ENCODE data around the gene PLEKHA7.

The PLEKHA7 gene

DNA sequence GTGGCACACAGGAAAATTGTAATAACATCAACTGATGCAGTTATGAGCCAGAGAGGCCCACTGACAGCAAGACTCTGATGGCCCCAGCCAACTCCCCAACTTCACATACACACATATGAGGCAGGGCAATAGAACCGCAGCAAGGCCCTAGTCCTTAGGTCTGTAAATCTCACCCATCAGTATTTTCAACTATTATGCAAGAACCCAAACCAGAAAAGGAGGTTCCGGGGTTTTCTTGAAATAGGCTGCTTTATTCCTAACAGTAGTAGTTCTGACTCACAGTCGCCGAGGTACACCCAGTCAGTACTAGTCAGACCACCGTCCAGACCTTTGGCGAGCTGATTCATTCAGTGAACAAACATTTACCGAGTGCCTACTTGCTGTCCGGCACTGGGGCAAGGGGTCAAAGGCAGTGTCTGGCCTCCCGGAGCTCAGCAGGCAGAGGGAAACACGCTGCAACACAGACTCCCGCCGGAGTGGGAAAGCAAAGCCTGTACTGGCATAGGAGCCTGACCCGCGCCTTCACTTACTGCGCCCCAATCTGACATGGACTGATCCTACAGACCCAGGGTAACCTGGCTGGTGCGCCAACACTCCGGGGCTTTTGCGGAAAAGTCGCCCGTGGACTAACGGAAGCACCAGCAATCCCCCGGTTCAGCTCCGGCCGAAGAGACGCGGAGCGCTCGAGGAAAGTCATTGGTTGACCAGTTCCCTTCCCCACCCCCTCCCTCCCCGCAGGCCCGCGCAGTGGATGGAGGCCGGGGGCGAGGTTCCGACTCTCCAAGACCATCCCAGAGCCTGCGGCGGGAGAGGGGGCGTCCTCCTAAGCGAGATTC is 1.3 kb downstream of the PLEKHA7 start:
- TF ChIP-seq SNAI2 (CRISPR knock-in tag; IDR thresholded peaks at IDR 0.05) = no peak
- TF ChIP-seq, protein P1, sequence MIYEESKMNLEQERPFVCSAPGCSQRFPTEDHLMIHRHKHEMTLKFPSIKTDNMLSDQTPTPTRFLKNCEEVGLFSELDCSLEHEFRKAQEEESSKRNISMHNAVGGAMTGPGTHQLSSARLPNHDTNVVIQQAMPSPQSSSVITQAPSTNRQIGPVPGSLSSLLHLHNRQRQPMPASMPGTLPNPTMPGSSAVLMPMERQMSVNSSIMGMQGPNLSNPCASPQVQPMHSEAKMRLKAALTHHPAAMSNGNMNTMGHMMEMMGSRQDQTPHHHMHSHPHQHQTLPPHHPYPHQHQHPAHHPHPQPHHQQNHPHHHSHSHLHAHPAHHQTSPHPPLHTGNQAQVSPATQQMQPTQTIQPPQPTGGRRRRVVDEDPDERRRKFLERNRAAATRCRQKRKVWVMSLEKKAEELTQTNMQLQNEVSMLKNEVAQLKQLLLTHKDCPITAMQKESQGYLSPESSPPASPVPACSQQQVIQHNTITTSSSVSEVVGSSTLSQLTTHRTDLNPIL (CRISPR knock-in tag; IDR thresholded peaks at IDR 0.05; ENCODE audit: low read depth) = no peak
- TF ChIP-seq ZNF565 (CRISPR knock-in tag; conservative IDR thresholded peaks at IDR 0.05; ENCODE audit: low read depth) = no peak
- TF ChIP-seq ZFP3 (CRISPR knock-in tag; IDR thresholded peaks at IDR 0.05) = no peak
- TF ChIP-seq ESRRG (CRISPR knock-in tag; IDR thresholded peaks at IDR 0.05) = no peak
- TF ChIP-seq, protein P2, sequence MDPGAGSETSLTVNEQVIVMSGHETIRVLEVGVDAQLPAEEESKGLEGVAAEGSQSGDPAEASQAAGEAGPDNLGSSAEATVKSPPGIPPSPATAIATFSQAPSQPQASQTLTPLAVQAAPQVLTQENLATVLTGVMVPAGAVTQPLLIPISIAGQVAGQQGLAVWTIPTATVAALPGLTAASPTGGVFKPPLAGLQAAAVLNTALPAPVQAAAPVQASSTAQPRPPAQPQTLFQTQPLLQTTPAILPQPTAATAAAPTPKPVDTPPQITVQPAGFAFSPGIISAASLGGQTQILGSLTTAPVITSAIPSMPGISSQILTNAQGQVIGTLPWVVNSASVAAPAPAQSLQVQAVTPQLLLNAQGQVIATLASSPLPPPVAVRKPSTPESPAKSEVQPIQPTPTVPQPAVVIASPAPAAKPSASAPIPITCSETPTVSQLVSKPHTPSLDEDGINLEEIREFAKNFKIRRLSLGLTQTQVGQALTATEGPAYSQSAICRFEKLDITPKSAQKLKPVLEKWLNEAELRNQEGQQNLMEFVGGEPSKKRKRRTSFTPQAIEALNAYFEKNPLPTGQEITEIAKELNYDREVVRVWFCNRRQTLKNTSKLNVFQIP (CRISPR knock-in tag; IDR thresholded peaks at IDR 0.05; ENCODE audit: borderline replicate concordance, low read depth) = no peak
- no peak for TF ChIP-seq TOX (CRISPR knock-in tag; IDR thresholded peaks at IDR 0.05; ENCODE audit: borderline replicate concordance)
- TF ChIP-seq, protein P3, sequence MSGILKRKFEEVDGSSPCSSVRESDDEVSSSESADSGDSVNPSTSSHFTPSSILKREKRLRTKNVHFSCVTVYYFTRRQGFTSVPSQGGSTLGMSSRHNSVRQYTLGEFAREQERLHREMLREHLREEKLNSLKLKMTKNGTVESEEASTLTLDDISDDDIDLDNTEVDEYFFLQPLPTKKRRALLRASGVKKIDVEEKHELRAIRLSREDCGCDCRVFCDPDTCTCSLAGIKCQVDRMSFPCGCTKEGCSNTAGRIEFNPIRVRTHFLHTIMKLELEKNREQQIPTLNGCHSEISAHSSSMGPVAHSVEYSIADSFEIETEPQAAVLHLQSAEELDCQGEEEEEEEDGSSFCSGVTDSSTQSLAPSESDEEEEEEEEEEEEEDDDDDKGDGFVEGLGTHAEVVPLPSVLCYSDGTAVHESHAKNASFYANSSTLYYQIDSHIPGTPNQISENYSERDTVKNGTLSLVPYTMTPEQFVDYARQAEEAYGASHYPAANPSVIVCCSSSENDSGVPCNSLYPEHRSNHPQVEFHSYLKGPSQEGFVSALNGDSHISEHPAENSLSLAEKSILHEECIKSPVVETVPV (CRISPR knock-in tag; IDR thresholded peaks at IDR 0.05) = no peak
- ATAC-seq = no peak

DNA sequence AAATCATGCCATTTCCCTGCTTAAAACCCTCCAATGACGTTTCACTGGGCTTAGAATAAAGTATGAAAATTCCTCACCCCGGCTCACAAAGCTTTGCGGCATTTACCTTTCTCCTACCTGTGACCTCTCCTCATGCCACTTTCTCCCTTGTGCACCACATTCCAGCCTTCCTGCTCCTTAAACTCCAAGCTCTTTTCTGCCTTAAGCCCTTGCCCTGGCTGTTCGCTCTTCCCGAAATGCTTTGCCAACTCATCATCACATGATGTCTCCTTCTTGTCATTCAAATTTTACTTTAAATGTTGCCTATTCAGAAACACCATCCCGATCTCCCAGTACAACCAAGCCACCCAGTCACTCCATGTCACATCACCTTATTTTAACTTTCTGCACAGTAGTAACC is 2.0 kb downstream of the PLEKHA7 start:
- no peak for ATAC-seq
- no peak for TF ChIP-seq OSR1 (CRISPR knock-in tag; IDR thresholded peaks at IDR 0.05)
- TF ChIP-seq TCF4 (CRISPR knock-in tag; IDR thresholded peaks at IDR 0.05; ENCODE audit: borderline replicate concordance) = no peak
- no peak for TF ChIP-seq ZNF70 (CRISPR knock-in tag; IDR thresholded peaks at IDR 0.05)
- no peak for TF ChIP-seq ZFP3 (CRISPR knock-in tag; IDR thresholded peaks at IDR 0.05)
- no peak for TF ChIP-seq CSDC2 (CRISPR knock-in tag; IDR thresholded peaks at IDR 0.05)
- TF ChIP-seq GLIS3 (CRISPR knock-in tag; IDR thresholded peaks at IDR 0.05) = no peak
- TF ChIP-seq, protein P2 (CRISPR knock-in tag; IDR thresholded peaks at IDR 0.05; ENCODE audit: borderline replicate concordance, low read depth) = no peak
- TF ChIP-seq, protein P4, sequence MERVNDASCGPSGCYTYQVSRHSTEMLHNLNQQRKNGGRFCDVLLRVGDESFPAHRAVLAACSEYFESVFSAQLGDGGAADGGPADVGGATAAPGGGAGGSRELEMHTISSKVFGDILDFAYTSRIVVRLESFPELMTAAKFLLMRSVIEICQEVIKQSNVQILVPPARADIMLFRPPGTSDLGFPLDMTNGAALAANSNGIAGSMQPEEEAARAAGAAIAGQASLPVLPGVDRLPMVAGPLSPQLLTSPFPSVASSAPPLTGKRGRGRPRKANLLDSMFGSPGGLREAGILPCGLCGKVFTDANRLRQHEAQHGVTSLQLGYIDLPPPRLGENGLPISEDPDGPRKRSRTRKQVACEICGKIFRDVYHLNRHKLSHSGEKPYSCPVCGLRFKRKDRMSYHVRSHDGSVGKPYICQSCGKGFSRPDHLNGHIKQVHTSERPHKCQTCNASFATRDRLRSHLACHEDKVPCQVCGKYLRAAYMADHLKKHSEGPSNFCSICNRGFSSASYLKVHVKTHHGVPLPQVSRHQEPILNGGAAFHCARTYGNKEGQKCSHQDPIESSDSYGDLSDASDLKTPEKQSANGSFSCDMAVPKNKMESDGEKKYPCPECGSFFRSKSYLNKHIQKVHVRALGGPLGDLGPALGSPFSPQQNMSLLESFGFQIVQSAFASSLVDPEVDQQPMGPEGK (CRISPR knock-in tag; IDR thresholded peaks at IDR 0.05; ENCODE audit: borderline replicate concordance) = no peak
- TF ChIP-seq, protein P5, sequence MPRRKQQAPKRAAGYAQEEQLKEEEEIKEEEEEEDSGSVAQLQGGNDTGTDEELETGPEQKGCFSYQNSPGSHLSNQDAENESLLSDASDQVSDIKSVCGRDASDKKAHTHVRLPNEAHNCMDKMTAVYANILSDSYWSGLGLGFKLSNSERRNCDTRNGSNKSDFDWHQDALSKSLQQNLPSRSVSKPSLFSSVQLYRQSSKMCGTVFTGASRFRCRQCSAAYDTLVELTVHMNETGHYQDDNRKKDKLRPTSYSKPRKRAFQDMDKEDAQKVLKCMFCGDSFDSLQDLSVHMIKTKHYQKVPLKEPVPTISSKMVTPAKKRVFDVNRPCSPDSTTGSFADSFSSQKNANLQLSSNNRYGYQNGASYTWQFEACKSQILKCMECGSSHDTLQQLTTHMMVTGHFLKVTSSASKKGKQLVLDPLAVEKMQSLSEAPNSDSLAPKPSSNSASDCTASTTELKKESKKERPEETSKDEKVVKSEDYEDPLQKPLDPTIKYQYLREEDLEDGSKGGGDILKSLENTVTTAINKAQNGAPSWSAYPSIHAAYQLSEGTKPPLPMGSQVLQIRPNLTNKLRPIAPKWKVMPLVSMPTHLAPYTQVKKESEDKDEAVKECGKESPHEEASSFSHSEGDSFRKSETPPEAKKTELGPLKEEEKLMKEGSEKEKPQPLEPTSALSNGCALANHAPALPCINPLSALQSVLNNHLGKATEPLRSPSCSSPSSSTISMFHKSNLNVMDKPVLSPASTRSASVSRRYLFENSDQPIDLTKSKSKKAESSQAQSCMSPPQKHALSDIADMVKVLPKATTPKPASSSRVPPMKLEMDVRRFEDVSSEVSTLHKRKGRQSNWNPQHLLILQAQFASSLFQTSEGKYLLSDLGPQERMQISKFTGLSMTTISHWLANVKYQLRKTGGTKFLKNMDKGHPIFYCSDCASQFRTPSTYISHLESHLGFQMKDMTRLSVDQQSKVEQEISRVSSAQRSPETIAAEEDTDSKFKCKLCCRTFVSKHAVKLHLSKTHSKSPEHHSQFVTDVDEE (CRISPR knock-in tag; IDR thresholded peaks at IDR 0.05) = no peak
- TF ChIP-seq, protein P1 (CRISPR knock-in tag; IDR thresholded peaks at IDR 0.05; ENCODE audit: low read depth) = no peak

Data from SK-N-SH treated with all-trans-retinoic acid at 6 μM for 48 hours (cell line).